ENCODE data around the gene CCDC71L.

CCDC71L gene

GRCh38 chr7:106626376-106627164, 34.4 kb downstream of the CCDC71L start:
- POLR2A ChIA-PET, result no interaction called here
- no peak for TF ChIP-seq CTCF (IDR thresholded peaks at IDR 0.05; ENCODE audit: insufficient read depth, low read length, missing control alignments)

GRCh38 chr7:106625678-106626301, 35.2 kb downstream of the CCDC71L start:
- CTCF ChIA-PET, result no interaction called here
- no peak for TF ChIP-seq CTCF (IDR thresholded peaks at IDR 0.05; ENCODE audit: insufficient read depth, low read length, missing control alignments)
- no peak for DNase-seq (ENCODE audit: low read depth, low spot score)

More at GRCh38 chr7:106626376-106627164, 34.4 kb downstream of the CCDC71L start:
- CTCF ChIA-PET, result no interaction called here
- no peak for DNase-seq (ENCODE audit: low read depth, low spot score)
- H3K4me3 ChIP-seq (ENCODE audit: low read depth, low read length), result no peak overlapping the region

GRCh38 chr7:106623853-106624252, 37.1 kb downstream of the CCDC71L start:
- no peak for TF ChIP-seq CTCF (IDR thresholded peaks at IDR 0.05; ENCODE audit: insufficient read depth, low read length, missing control alignments)
- H3K4me3 ChIP-seq (ENCODE audit: low read depth, low read length), result no peak overlapping the region
- peak; percentile 70 for DNase-seq (ENCODE audit: low read depth, low spot score)
- ChIA-PET CTCF (interaction anchor here (1.0 to 1.7 kb wide), 3 partner anchors 35 to 113 kb away, joined by 4 to 5 read pairs (median 5); no protein-coding TSS in a partner anchor), POLR2A (no interaction called here)

More at GRCh38 chr7:106625678-106626301, 35.2 kb downstream of the CCDC71L start:
- POLR2A ChIA-PET, result no interaction called here
- no peak overlapping the region for H3K4me3 ChIP-seq (ENCODE audit: low read depth, low read length)

GRCh38 chr7:106623315-106623660, 37.7 kb downstream of the CCDC71L start:
- ChIA-PET POLR2A (no interaction called here), CTCF (interaction anchor here (1.2 to 1.8 kb wide), 3 partner anchors 36 to 113 kb away, joined by 5 read pairs; partner anchors contain the start of gene CCDC71L)
- TF ChIP-seq CTCF (IDR thresholded peaks at IDR 0.05; ENCODE audit: insufficient read depth, low read length, missing control alignments), result no peak
- DNase-seq (ENCODE audit: low read depth, low spot score), result no peak
- H3K4me3 ChIP-seq (ENCODE audit: low read depth, low read length), result no peak overlapping the region

- no peak for DNase-seq (ENCODE audit: low read depth, low spot score)
- CTCF ChIA-PET, result interaction anchor here (1.2 to 1.8 kb wide), 4 partner anchors 12 to 114 kb away, joined by 4 to 5 read pairs (median 5); partner anchors contain the start of gene CCDC71L
- H3K4me3 ChIP-seq (ENCODE audit: low read depth, low read length), result no peak overlapping the region
- POLR2A ChIA-PET, result no interaction called here
- no peak for TF ChIP-seq CTCF (IDR thresholded peaks at IDR 0.05; ENCODE audit: insufficient read depth, low read length, missing control alignments)
These were observed 38.2 kb downstream of the CCDC71L start for GRCh38 chr7:106622654-106623314.

Measured in AG04449 (cell line).